Effector memory CD4-positive, alpha-beta T cell (primary cell): Measurements from ENCODE around the gene SLC17A4.

Source experiments
- DNase-seq, 3 donors: peaks; one replicate each; pipeline ENCODE4 v3.0.0-alpha.2; 2020
- H3K27ac ChIP-seq: 2 replicates; pipeline ENCODE4 v1.7.0; 2013; ENCODE audit warnings: mild to moderate bottlenecking, low read length, moderate library complexity; ENCODE audit not compliant: insufficient read depth, poor library complexity, severe bottlenecking
- H3K27me3 ChIP-seq: replicated peaks from 2 replicates; pipeline ENCODE4 v1.7.0; 2013; ENCODE audit warnings: mild to moderate bottlenecking, low read length; ENCODE audit not compliant: insufficient read depth, control insufficient read depth, poor library complexity, severe bottlenecking
- H3K36me3 ChIP-seq: 2 replicates; pipeline ENCODE4 v1.7.0; 2013; ENCODE audit warnings: mild to moderate bottlenecking, low read length, moderate library complexity; ENCODE audit not compliant: control insufficient read depth, insufficient read depth
- H3K4me1 ChIP-seq: 2 replicates; pipeline ENCODE4 v1.7.0; 2013; ENCODE audit warnings: low read length, mild to moderate bottlenecking; ENCODE audit not compliant: control insufficient read depth, insufficient read depth, poor library complexity, severe bottlenecking
- H3K4me3 ChIP-seq: 2 replicates; pipeline ENCODE4 v1.7.0; 2013; ENCODE audit warnings: low read length, low read depth, mild to moderate bottlenecking; ENCODE audit not compliant: insufficient read depth, poor library complexity, severe bottlenecking
- H3K9me3 ChIP-seq: 2 replicates; pipeline ENCODE4 v1.7.0; 2013; ENCODE audit warnings: mild to moderate bottlenecking, low read length, moderate library complexity; ENCODE audit not compliant: control insufficient read depth
- total RNA-seq, 3 donors: gene quantifications; one replicate each; lab custom pipeline; 2026; lab: John Stamatoyannopoulos, UW

SLC17A4 gene, protein sequence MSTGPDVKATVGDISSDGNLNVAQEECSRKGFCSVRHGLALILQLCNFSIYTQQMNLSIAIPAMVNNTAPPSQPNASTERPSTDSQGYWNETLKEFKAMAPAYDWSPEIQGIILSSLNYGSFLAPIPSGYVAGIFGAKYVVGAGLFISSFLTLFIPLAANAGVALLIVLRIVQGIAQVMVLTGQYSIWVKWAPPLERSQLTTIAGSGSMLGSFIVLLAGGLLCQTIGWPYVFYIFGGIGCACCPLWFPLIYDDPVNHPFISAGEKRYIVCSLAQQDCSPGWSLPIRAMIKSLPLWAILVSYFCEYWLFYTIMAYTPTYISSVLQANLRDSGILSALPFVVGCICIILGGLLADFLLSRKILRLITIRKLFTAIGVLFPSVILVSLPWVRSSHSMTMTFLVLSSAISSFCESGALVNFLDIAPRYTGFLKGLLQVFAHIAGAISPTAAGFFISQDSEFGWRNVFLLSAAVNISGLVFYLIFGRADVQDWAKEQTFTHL
- total RNA-seq: 0 reads per million in 3 donors

DNA sequence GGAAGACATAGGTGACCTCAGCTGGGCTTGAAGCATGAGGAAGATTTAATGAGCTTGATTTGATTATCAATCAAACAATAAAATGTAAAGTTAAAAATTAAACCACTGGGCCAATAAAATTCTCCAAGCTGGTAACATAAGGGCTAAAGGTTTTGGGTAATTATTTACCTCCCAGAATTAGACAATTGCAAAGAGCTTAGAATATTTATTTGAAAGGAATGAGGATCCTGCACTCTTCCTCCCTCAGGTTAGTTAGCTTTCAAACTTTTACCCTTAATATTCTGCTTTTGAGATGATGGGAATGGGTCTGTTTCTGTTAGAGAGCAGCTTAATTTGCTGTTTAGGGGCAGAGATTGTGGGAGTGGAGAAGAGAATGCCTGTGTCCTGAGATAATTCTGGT lies at the start of gene SLC17A4:
Gene SLC17A4, plus strand, starts transcription at position 208 of the 400 bp plus-strand sequence. CDS start 7,221 bp downstream, outside the sequence.
- no peak for DNase-seq
- Histone ChIP-seq H3K9me3 (no peaks in the 10 kb centered on the region), H3K27ac (no peak within 1 kb of the TSS), H3K27me3 (peaks cover 4% of the 10 kb centered on the region), H3K36me3 (no peaks in the 10 kb centered on the region), H3K4me1 (no peaks in the 10 kb centered on the region), H3K4me3 (no peak within 1 kb of the TSS)

DNA sequence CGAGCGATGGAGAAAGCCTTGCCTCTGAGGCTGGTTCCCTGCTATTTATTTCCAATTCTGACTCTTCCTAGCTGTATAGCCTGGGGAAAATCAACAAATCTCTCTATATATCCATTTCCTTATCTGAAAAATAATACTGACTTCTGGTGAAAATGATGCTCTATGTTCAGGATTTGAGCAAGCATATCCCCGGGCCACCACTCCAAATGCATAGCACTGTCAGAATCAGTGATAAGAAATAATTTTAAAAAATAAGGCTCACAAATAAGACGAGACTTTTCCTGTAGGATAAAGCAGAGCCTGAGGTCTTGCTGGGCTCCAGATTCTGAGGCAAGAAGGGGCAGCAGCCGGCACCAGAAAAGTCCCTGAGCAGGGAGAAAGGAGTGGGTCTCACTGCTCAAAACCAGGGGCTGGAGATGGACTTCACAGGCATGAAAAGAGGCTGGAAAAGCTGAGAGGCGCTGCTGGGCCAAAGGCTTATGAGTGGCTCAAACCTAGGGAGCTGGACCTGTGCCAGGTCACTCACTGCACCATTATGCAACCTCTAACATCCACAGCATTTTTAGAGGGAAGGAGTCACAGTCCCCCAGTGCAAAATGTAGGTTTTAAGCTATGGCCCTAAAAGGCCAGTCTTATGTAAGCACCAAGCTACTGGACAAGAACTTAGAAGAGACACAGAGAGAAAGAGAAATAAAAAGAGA lies 48.1 kb upstream of the SLC17A4 start:
- Histone ChIP-seq H3K9me3 (no peaks in the 10 kb centered on the region), H3K27me3 (no peaks in the 10 kb centered on the region), H3K36me3 (no peaks in the 10 kb centered on the region), H3K27ac (no peak overlapping the region), H3K4me3 (no peak overlapping the region), H3K4me1 (no peaks in the 10 kb centered on the region)
- no peak for DNase-seq

DNA sequence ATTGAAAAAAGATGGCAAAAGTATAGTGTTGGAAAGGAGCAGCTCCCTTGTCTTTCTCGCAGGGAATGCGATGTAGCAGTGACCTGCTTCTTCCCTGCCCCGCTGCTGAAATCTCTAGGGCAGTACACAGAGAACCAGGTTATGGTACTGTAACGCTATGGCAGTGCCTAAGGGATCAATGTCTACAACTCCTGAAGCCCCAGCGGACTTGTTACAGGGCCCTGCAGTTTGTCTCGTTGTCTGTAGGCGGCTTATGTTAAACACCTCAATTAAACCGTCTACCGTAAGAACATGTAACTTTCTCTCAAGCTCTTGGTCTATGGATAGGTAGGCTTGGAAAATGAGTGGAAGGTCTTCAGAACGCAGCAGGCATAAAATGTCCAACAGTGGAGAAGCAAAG lies 44.8 kb upstream of the SLC17A4 start:
- no peak overlapping the region for H3K4me3 ChIP-seq
- no peaks in the 10 kb centered on the region for H3K9me3 ChIP-seq
- H3K27me3 ChIP-seq: no peaks in the 10 kb centered on the region
- no peaks in the 10 kb centered on the region for H3K36me3 ChIP-seq
- H3K27ac ChIP-seq: no peak overlapping the region
- no peak for DNase-seq
- no peaks in the 10 kb centered on the region for H3K4me1 ChIP-seq

DNA sequence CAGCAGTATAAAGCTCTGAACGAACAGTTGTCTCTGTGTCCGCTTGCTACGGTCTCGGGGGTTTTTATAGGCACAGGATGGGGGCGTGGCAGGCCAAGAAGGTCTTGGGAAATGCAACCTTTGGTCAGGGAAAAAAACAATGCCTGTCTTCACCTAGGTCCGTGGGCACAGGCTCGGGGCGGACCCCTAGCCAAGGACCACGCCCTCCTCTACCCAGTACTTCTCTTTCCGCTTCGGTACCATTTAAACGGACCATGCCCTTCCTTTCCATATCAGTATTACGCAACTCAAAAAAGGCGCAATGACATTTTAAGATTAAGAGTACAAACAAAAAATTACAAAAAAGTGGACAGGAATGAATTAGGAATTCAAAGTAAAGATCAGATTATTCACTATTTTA lies 44.3 kb upstream of the SLC17A4 start:
- Histone ChIP-seq H3K4me1 (no peaks in the 10 kb centered on the region), H3K27me3 (no peaks in the 10 kb centered on the region), H3K9me3 (no peaks in the 10 kb centered on the region), H3K27ac (no peak overlapping the region), H3K4me3 (no peak overlapping the region), H3K36me3 (no peaks in the 10 kb centered on the region)
- no peak for DNase-seq

DNA sequence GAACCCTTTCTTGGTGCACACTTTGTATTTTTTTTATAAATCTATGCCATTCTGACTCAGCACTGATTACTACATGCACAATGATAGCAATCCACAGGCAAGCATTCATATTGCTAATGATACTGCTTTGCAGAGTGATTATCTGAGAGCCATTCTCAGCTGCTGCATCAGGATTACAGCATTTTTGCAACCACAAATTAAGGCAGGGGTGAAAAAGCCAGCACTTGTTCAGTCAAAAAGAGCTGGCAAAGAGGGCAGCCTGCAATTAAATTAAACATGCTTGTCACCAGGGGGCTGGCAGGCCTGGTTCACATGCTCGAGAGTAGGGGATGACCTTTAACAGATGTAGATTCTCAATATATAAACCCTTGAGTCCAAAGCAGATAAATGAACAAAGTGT lies 40.7 kb upstream of the SLC17A4 start:
- no peak for DNase-seq
- H3K36me3 ChIP-seq: no peaks in the 10 kb centered on the region
- no peaks in the 10 kb centered on the region for H3K9me3 ChIP-seq
- no peaks in the 10 kb centered on the region for H3K4me1 ChIP-seq
- no peak overlapping the region for H3K4me3 ChIP-seq
- no peak overlapping the region for H3K27ac ChIP-seq
- no peaks in the 10 kb centered on the region for H3K27me3 ChIP-seq

DNA sequence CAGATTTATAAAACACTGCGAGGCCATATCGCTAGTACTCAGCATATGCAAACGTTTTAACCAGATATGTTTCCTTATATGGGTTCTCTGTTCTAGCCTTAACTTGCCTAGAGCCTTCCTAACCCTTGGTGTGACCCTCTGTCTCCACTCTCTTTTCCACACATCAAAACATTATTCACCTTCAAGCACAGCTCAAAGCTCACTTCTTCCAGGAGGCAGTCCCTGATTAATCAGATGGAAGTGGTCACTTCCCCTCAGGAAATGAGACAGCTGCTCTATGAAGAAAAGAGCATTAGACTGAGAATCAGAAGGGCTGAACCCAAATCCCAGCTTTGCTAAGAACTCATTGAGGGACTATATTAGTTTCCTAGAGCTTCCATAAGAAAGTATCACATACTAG lies 39.8 kb upstream of the SLC17A4 start:
- H3K27me3 ChIP-seq: no peaks in the 10 kb centered on the region
- no peaks in the 10 kb centered on the region for H3K36me3 ChIP-seq
- H3K9me3 ChIP-seq: no peaks in the 10 kb centered on the region
- DNase-seq: no peak
- H3K27ac ChIP-seq: no peak overlapping the region
- H3K4me3 ChIP-seq: no peak overlapping the region
- no peaks in the 10 kb centered on the region for H3K4me1 ChIP-seq

DNA sequence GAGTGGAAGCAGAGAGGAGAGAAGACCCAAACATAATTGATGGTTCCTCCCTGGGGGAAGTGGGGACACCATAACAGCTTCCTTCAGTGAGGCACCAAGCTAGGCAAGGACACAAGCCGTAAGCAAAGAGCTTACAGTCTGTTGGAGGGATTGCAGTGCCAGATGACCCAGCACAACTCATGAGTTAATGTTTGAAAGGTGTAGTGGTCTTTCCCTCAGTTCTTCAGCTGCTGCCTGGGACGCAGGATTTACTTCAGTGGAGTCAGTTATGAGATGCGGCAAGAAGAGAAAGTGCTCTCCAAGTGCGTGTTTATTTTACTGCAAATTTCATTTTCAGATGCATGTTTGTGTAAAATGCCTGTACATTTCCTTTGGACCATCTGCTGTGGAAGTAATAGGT lies 38.7 kb upstream of the SLC17A4 start:
- Histone ChIP-seq H3K27ac (no peak overlapping the region), H3K36me3 (no peaks in the 10 kb centered on the region), H3K4me3 (no peak overlapping the region), H3K27me3 (no peaks in the 10 kb centered on the region), H3K4me1 (no peaks in the 10 kb centered on the region), H3K9me3 (no peaks in the 10 kb centered on the region)
- DNase-seq: no peak

DNA sequence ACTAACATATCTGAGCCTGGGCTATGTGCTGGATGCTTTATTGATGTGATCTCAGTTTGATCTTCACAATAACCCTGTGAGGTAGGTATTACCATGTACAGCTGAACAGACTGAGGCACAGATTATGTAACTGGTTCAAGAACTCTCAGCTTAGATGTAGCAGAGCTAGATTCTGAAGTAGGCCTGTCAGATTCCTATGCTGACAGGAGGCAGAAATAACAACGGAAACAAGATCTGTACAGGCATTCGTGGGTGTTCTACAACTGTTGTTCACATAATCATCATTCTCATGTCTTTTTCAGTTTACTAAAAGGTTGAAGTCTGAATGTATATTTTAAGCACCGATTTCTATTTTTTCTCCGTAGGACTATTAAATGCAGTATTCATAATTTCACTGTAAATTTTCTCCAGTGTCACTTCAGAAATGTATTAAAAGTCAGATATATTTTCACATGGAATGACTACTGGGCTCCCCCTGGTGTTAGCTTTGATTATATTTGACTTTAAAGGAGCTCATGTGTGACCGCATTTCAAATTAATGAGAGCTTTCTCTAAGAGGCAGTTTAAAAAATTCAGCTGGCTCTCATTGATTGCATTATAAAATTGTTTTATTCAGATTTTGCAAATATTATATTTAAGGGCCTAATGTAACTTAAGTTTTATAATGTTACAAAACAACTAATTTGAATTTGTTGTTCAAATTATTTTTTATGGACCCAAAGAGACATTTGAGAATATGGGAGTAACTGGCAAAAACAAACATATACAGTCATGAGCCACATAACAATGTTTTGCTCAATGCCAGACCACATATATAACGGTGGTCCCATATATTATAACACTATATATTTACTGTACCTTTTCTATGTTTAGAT lies 36.4 kb upstream of the SLC17A4 start:
- DNase-seq: no peak
- Histone ChIP-seq H3K4me1 (no peaks in the 10 kb centered on the region), H3K27ac (no peak overlapping the region), H3K9me3 (no peaks in the 10 kb centered on the region), H3K27me3 (no peaks in the 10 kb centered on the region), H3K36me3 (no peaks in the 10 kb centered on the region), H3K4me3 (no peak overlapping the region)

DNA sequence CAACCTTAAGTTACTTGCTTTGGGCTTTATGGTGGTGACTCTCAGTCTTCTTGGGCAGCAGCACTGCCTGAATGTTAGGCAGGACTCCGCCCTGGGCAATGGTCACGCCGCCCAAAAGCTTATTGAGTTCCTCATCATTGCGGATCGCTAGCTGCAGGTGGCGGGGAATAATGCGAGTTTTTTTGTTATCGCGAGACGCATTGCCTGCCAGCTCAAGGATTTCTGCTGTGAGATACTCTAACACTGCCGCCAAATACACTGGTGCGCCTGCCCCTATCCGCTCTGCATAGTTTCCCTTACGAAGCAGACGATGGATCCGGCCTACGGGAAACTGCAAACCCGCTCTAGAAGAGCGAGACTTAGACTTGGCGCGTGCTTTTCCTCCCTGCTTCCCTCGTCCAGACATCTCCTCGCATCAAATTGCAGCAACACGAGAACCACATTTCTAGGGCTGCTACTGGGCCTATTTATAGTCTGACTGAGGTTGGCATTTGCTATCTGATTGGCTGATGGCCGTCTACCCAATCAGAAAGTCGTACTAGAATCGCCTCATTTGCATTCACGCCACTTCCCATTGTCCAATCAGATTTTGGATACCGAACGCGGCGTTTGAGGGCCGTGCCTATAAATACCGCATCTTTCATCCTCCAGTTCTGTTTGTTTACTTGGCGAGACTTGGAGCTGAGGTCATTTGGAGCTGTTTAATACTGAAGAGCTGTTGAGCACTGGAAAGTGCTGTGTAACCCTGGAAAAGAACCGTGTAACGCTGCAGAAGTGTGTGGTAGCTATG lies 28.2 kb upstream of the SLC17A4 start:
- DNase-seq: no peak
- no peaks in the 10 kb centered on the region for H3K27me3 ChIP-seq
- H3K9me3 ChIP-seq: no peaks in the 10 kb centered on the region
- no peaks in the 10 kb centered on the region for H3K36me3 ChIP-seq
- no peaks in the 10 kb centered on the region for H3K4me1 ChIP-seq
- H3K27ac ChIP-seq: no peak overlapping the region
- no peak overlapping the region for H3K4me3 ChIP-seq
